T-helper 2 cell treated with Interferon-gamma antibody and Interleukin-4, amounts not matched to agents 5 μg/mL and 100 μg/mL, for 36 hours (primary cell): ENCODE results near the gene OR10AD1.
"Not testable (repeated sequence)": the region's sequence is repeated elsewhere in the genome, so short reads cannot be mapped to it uniquely, and the experiment has no call there.

Experiments
- DNase-seq: peaks from one replicate; pipeline ENCODE4 v3.0.0; 2021; ENCODE audit warnings: low spot score
- H3K27ac Mint-ChIP-seq: one replicate; pipeline ENCODE4 v1.8.0; 2021; ENCODE audit warnings: mild to moderate bottlenecking, mixed read lengths
- H3K27me3 Mint-ChIP-seq: one replicate; pipeline ENCODE4 v1.8.0; 2021; ENCODE audit warnings: low read depth, mixed read lengths
- H3K36me3 Mint-ChIP-seq: one replicate; pipeline ENCODE4 v1.8.0; 2021; ENCODE audit warnings: low read depth, mixed read lengths
- H3K4me1 Mint-ChIP-seq: one replicate; pipeline ENCODE4 v1.8.0; 2021; ENCODE audit warnings: low read depth, mixed read lengths
- H3K4me3 Mint-ChIP-seq: one replicate; pipeline ENCODE4 v1.8.0; 2022; ENCODE audit warnings: mild to moderate bottlenecking, moderate library complexity, mixed read lengths
- H3K9me3 Mint-ChIP-seq: one replicate; pipeline ENCODE4 v1.8.0; 2021; ENCODE audit warnings: mixed read lengths

Gene OR10AD1, protein sequence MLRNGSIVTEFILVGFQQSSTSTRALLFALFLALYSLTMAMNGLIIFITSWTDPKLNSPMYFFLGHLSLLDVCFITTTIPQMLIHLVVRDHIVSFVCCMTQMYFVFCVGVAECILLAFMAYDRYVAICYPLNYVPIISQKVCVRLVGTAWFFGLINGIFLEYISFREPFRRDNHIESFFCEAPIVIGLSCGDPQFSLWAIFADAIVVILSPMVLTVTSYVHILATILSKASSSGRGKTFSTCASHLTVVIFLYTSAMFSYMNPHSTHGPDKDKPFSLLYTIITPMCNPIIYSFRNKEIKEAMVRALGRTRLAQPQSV

DNA sequence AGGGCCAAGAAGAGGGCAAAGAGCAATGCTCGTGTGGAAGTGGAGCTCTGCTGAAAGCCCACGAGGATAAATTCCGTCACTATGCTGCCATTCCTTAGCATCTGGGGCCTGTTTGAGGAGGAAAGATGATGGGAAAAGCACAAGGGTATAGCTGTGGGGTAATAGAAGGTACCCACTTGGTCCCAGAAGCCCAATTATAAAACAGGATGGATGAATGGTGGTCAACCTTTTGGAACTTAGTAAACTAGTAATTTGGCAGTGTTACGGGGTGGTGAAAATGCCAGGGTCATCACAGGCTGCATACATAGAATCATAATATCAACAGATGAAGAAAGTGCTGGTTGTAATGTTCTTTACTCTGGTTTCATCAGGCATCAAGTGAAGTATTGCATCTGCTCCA is at the start of gene OR10AD1:
Gene OR10AD1, minus strand, starts transcription at position 101 of the 400 bp plus-strand sequence. Its CDS starts 0 bp downstream, at position 101.
- Mint-ChIP-seq H3K27me3 (no peaks in the 10 kb centered on the region), H3K4me3 (no peak within 1 kb of the TSS), H3K9me3 (peaks cover 43% of the 10 kb centered on the region), H3K27ac (no peak within 1 kb of the TSS), H3K4me1 (peaks cover 25% of the 10 kb centered on the region), H3K36me3 (peaks cover 43% of the 10 kb centered on the region)
- DNase-seq = no peak

DNA sequence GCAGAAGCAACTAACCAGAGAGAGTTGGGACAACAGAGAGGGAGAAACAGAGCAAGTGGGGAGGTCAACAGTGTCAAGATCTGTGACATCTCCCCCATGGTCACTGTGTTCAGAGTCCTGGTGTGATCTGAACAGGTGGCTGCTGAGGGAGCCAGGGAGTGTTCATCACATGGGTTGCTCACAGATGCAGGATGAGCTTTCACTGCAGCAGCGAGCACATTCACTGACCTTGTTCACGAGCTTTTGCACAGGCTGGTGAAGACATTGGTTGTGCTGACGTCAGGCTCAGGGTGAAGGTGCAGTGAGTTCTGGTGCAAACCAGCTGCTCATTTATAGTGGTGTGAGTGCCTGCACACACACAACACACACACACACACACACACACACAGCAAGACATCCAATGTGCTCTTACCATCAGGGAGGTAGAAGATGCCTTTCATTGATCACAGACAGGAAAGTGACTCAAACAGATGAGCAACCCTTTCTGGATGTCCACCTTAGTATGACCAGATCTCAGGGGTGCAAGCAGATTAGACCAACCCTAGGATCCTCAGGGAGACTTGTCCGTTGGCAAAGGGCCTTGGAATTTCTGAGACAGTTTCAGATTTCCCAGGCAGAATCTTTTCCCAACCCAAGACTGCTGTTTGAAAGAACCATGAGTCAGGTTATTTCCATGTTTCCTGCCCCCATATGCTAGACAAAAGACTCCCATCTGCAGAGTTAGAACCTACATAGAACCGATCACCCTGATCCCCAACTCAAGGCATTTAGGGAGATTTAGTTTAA is 44.3 kb upstream of the OR10AD1 start:
- H3K9me3 Mint-ChIP-seq = no peaks in the 10 kb centered on the region
- H3K4me1 Mint-ChIP-seq = no peaks in the 10 kb centered on the region
- no peak overlapping the region for H3K27ac Mint-ChIP-seq
- DNase-seq = no peak
- H3K36me3 Mint-ChIP-seq = no peaks in the 10 kb centered on the region
- H3K4me3 Mint-ChIP-seq = no peak overlapping the region
- peaks cover 6% of the 10 kb centered on the region for H3K27me3 Mint-ChIP-seq

- H3K36me3 Mint-ChIP-seq = no peaks in the 10 kb centered on the region
- no peak overlapping the region for H3K27ac Mint-ChIP-seq
- no peaks in the 10 kb centered on the region for H3K4me1 Mint-ChIP-seq
- H3K9me3 Mint-ChIP-seq = no peaks in the 10 kb centered on the region
- no peak for DNase-seq
- H3K4me3 Mint-ChIP-seq = no peak overlapping the region
- H3K27me3 Mint-ChIP-seq = peaks cover 8% of the 10 kb centered on the region
These were observed 34.1 kb upstream of the OR10AD1 start for GRCh38 chr12:48237162-48237561.

GRCh38 chr12:48235796-48236333 is 32.8 kb upstream of the OR10AD1 start:
- no peak overlapping the region for H3K27ac Mint-ChIP-seq
- DNase-seq = no peak
- peaks cover 6% of the 10 kb centered on the region for H3K27me3 Mint-ChIP-seq
- H3K4me1 Mint-ChIP-seq = no peaks in the 10 kb centered on the region
- H3K4me3 Mint-ChIP-seq = no peak overlapping the region
- peaks cover 6% of the 10 kb centered on the region for H3K9me3 Mint-ChIP-seq
- H3K36me3 Mint-ChIP-seq = no peaks in the 10 kb centered on the region

GRCh38 chr12:48231169-48231958 is 28.3 kb upstream of the OR10AD1 start:
- H3K4me1 Mint-ChIP-seq, H3K36me3 Mint-ChIP-seq, H3K4me3 Mint-ChIP-seq, H3K27me3 Mint-ChIP-seq, H3K27ac Mint-ChIP-seq, DNase-seq: not testable (repeated sequence)
- H3K9me3 Mint-ChIP-seq = peaks cover 14% of the 10 kb centered on the region

DNA sequence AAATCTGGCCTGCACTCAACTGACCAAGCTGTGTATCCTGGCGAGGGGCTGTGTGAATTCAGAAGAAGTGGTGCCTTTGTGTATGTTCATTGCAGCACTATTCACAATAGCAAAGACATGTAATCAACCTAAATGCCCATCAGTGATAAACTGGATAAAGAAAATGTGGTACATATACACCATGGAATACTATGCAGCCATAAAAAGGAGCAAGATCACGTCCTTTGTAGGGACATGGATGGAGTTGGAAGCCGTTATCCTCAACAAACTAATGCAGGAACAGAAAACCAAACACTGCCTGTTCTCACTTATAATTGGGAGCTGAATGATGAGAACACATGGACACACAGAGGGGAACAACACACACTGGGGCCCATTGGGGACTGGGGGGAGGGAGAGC is 21.4 kb upstream of the OR10AD1 start:
- not testable (repeated sequence) for H3K36me3 Mint-ChIP-seq, H3K27ac Mint-ChIP-seq, H3K4me1 Mint-ChIP-seq, DNase-seq, H3K4me3 Mint-ChIP-seq, H3K9me3 Mint-ChIP-seq
- peaks cover 16% of the 10 kb centered on the region for H3K27me3 Mint-ChIP-seq

DNA sequence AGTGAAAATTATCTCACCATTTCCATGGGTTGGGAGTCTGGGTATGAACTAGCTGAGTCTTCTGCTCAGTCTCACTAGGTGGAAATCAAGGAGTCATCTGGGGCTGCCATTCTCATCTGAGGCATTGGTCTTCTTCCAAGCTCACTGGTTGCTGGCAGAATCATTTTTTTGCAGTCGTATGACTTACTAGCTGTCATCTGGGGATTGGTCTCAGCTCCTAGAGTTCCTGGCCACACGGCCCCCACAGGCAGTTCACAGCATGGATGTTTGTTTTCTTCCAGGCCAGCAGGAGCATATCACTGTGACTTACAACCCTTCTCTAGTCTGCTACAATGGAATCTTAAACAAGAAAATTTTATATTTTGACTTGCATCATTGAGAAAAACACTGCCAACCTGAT is 18.6 kb upstream of the OR10AD1 start:
- Mint-ChIP-seq H3K4me1 (no peaks in the 10 kb centered on the region), H3K36me3 (no peaks in the 10 kb centered on the region), H3K27me3 (peaks cover 16% of the 10 kb centered on the region), H3K4me3 (no peak overlapping the region), H3K27ac (no peak overlapping the region), H3K9me3 (no peaks in the 10 kb centered on the region)
- no peak for DNase-seq

DNA sequence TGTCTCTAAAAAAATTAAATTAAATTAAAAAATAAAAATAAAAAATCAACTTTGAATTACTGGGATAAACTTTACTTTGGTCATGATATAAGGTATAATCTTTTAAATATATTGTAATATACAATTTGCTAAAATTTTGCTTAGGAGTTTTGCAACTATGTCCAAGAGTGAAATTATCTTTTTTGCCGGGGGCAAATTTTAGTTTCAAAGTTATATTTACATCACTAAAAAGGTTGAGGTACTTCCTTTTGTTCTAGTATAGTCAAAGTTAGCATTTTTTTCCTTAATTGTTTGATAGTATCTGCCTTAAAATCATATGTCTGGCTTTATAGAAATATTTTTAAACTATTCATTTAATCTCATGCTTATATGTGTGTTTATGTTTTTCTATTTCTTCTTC is 17.6 kb upstream of the OR10AD1 start:
- Mint-ChIP-seq H3K36me3 (no peaks in the 10 kb centered on the region), H3K27ac (no peak overlapping the region), H3K4me1 (no peaks in the 10 kb centered on the region), H3K9me3 (no peaks in the 10 kb centered on the region), H3K27me3 (peaks cover 12% of the 10 kb centered on the region), H3K4me3 (no peak overlapping the region)
- DNase-seq = no peak

DNA sequence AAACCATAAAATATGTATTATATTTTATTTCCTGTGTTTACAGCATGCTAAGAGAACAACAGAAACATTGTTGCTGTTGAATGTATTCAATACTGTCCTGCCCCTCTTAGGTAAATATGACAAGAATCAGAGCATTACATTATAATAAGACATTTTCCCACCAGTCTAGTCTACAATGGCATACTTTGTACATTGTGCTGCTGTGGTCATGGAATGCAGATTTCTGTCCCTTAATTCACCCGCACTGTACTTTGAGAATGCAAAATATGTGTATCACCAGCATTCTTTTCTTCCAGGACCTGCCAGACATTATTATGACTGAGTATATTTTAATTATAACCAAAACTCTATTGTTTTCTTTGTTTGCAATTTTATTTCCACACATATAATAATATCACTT is 16.5 kb upstream of the OR10AD1 start:
- Mint-ChIP-seq H3K27ac (no peak overlapping the region), H3K27me3 (peaks cover 12% of the 10 kb centered on the region), H3K36me3 (no peaks in the 10 kb centered on the region), H3K4me3 (no peak overlapping the region), H3K4me1 (no peaks in the 10 kb centered on the region), H3K9me3 (no peaks in the 10 kb centered on the region)
- no peak for DNase-seq

DNA sequence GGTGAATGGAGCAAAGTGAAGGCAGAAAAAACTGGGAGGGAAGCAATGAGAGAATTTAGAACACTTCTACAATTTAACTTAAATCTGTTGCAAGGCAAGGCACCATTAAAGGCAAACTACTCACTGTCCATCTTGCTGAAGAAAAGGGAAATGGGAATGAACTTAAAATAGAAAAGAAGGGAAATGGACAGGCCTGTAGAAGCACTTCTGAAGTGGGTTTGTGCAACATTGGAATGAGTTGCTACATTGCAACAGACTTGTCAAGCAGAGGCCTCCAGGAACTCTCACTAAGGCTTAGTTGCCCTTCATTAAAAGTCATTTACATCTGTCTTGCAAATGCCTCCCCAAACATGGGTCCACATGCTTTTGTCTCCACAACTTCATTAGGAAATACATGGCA is 13.7 kb upstream of the OR10AD1 start:
- Mint-ChIP-seq H3K27me3 (peaks cover 13% of the 10 kb centered on the region), H3K4me1 (no peaks in the 10 kb centered on the region)

DNA sequence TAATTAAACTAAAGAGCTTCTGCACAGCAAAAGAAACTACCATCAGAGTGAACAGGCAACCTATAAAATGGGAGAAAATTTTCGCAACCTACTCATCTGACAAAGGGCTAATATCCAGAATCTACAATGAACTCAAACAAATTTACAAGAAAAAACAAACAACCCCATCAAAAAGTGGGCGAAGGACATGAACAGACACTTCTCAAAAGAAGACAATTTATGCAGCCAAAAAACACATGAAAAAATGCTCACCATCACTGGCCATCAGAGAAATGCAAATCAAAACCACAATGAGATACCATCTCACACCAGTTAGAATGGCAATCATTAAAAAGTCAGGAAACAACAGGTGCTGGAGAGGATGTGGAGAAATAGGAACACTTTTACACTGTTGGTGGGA is 6.4 kb upstream of the OR10AD1 start:
- not testable (repeated sequence) for DNase-seq, H3K27ac Mint-ChIP-seq, H3K4me1 Mint-ChIP-seq, H3K4me3 Mint-ChIP-seq
- H3K36me3 Mint-ChIP-seq = peaks cover 14% of the 10 kb centered on the region
- peaks cover 21% of the 10 kb centered on the region for H3K9me3 Mint-ChIP-seq
- H3K27me3 Mint-ChIP-seq = peaks cover 15% of the 10 kb centered on the region

More for the DNA sequence above, 13.7 kb upstream of the OR10AD1 start:
- DNase-seq = no peak
- Mint-ChIP-seq H3K36me3 (no peaks in the 10 kb centered on the region), H3K9me3 (no peaks in the 10 kb centered on the region), H3K4me3 (no peak overlapping the region), H3K27ac (no peak overlapping the region)

DNA sequence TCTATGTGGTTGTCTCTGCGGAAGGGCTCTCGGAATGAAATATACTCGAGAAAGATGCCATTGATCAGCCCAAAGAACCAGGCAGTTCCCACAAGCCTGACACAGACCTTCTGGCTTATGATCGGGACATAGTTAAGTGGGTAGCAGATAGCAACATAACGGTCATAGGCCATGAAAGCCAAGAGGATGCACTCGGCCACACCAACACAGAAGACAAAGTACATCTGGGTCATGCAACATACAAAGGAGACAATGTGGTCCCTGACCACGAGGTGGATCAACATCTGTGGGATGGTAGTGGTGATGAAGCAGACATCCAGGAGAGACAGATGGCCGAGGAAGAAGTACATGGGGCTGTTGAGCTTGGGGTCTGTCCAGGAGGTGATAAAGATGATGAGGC is 326 bp downstream of the OR10AD1 start:
- peaks cover 25% of the 10 kb centered on the region for H3K4me1 Mint-ChIP-seq
- peaks cover 43% of the 10 kb centered on the region for H3K36me3 Mint-ChIP-seq
- DNase-seq = no peak
- no peak overlapping the region for H3K4me3 Mint-ChIP-seq
- H3K9me3 Mint-ChIP-seq = peaks cover 43% of the 10 kb centered on the region
- no peaks in the 10 kb centered on the region for H3K27me3 Mint-ChIP-seq
- H3K27ac Mint-ChIP-seq = no peak overlapping the region

DNA sequence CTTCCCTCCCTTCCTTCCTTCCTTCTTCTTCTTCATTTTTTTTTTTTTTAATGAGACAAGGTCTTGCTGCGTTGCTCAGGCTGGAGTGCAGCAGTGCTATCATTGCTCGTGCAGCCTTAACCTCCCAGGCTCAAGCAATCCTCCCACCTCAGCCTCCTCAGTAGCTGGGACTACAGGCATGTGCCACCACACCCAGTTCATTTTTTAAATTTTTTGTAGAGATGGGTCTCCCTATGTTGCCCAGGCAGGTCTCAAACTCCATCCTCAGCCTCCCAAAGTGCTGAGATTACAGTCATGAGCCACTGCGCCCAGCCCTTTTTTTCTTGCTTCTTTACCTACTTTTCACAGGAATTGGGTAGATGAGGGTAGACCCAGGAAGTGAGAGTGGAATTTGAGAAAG is 1.6 kb downstream of the OR10AD1 start:
- peaks cover 32% of the 10 kb centered on the region for H3K4me1 Mint-ChIP-seq
- H3K9me3 Mint-ChIP-seq = peaks cover 35% of the 10 kb centered on the region
- H3K27me3 Mint-ChIP-seq = no peaks in the 10 kb centered on the region
- no peak overlapping the region for H3K4me3 Mint-ChIP-seq
- DNase-seq = no peak
- no peak overlapping the region for H3K27ac Mint-ChIP-seq
- H3K36me3 Mint-ChIP-seq = peaks cover 39% of the 10 kb centered on the region

GRCh38 chr12:48201091-48201490 is 2.0 kb downstream of the OR10AD1 start:
- H3K27me3 Mint-ChIP-seq = no peaks in the 10 kb centered on the region
- DNase-seq = no peak
- no peak overlapping the region for H3K4me3 Mint-ChIP-seq
- H3K4me1 Mint-ChIP-seq = peaks cover 32% of the 10 kb centered on the region
- H3K27ac Mint-ChIP-seq = peak overlapping the region; percentile 4
- peaks cover 35% of the 10 kb centered on the region for H3K36me3 Mint-ChIP-seq
- peaks cover 31% of the 10 kb centered on the region for H3K9me3 Mint-ChIP-seq
